GM19324 (cell line): ENCODE data around the gene ZNF436.
"Not testable (repeated sequence)": the region's sequence is repeated elsewhere in the genome, so short reads cannot be mapped to it uniquely, and the experiment has no call there.

Experiments
- ATAC-seq: cut with Tn5 transposase; IDR thresholded peaks from one replicate; pipeline ENCODE4 v1.9.1; 2021; ENCODE audit warnings: mild to moderate bottlenecking, moderate library complexity; ENCODE audit not compliant: unreplicated experiment, low FRiP score

ZNF436 gene

GRCh38 chr1:23330846-23331245 lies 38.8 kb downstream of the ZNF436 start:
- ATAC-seq = no peak

DNA sequence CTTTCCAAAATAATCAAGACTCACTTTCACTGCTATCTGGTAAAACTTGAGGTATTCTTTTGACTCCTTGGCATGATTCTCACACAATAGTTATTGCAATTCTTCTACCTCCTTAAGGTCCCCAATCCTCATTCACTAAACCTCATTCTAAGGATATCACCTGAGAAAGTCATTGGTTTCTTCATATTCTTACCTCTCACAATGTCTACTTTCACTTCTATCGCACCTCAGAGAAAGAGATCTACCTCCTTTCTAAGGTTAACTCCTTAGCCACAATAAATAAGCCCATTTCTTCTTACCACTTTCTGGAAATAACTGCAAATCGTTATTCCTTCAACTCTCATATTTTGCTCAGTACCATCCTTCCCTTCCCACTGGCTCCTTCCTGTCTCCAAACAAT lies 44.2 kb downstream of the ZNF436 start:
- ATAC-seq = no peak

DNA sequence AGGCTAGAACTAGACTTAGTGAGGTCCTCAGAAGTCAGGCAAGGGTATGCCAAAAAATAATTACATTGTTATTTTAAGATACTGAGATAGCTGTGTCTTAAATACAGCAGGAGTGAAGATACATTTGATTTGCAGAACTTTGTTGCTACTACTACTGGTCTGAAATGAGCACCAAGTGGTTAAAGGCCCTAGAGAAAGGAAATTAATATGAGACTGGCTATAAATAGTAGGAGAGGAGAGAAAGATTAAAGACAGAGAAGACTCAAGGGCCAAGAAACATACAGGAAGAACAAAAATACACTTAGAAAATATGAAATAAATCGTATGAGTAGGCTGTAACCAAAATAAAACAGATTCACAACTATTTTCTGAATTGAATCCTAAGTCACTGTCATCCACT lies 46.9 kb downstream of the ZNF436 start:
- no peak for ATAC-seq

DNA sequence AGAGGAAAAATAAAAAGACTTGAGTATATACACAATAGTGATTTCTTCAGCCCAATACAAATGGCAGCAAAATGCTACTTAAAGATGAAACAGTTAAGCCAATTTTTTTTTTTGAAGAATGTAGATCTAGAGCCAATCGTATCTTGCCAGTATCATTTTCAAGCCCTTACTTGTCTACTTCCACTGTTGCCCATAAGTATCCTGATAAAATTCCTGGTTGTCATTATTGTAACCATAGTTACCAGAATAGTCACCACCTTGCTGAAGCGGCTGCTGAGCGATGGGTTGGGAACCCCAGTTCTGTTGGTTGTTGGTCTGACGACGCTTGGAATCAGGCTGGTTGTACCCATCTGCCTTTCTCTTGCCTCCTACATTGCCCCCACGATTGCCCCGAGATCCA lies 59.4 kb downstream of the ZNF436 start:
- ATAC-seq = not testable (repeated sequence)
